HEK293 (cell line): Measurements from ENCODE around the gene PDE8B.

Experiments
- CTCF ChIA-PET: fragments of 350-600 bp; formaldehyde crosslinking; extraction: SDS; loops from one replicate; lab custom pipeline; 2021; ENCODE audit warnings: antibody characterized with exemption; lab: Yijun Ruan, JAX
- POLR2A ChIA-PET: fragments of 300-600 bp; formaldehyde crosslinking; extraction: SDS; loops from one replicate; lab custom pipeline; 2020; ENCODE audit warnings: antibody characterized with exemption, inconsistent platforms; lab: Yijun Ruan, JAX
- H3K27ac ChIP-seq: fragments of 200-500 bp; sonication (Bioruptor generic); 2 replicates; pipeline ENCODE4 v1.5.1; 2014; ENCODE audit warnings: low read depth, low read length, control low read depth, inconsistent platforms; ENCODE audit errors: extremely low read depth
- H3K36me3 ChIP-seq, 2 experiments: fragments of 200-500 bp in 1 of 2; sonication (Bioruptor generic) in 1 of 2; 1 replicate in 1 of 2; 2 replicates in 1 of 2; pipeline ENCODE4 v1.5.1; 2014 to 2017; ENCODE audit warnings: inconsistent platforms in 2 of 2, low read length in 2 of 2; ENCODE audit not compliant: control insufficient read depth in 2 of 2, insufficient read depth in 1 of 2
- H3K4me1 ChIP-seq: fragments of 200-500 bp; sonication (Bioruptor generic); 2 replicates; pipeline ENCODE4 v1.5.1; 2014; ENCODE audit warnings: mild to moderate bottlenecking, low read length, inconsistent platforms; ENCODE audit not compliant: control insufficient read depth, insufficient read depth
- H3K4me3 ChIP-seq: 2 replicates; pipeline ENCODE4 v1.5.1; 2011; ENCODE audit warnings: low read depth, mild to moderate bottlenecking, control low read depth, low read length, moderate library complexity
- H3K9me3 ChIP-seq: fragments of 200-500 bp; sonication (Bioruptor generic); 2 replicates; pipeline ENCODE4 v1.5.1; 2014; ENCODE audit warnings: low read depth, low read length, inconsistent platforms; ENCODE audit not compliant: control insufficient read depth, insufficient read depth
- HOXA7 ChIP-seq: sonication (generic); formaldehyde crosslinking; IDR thresholded peaks from 2 replicates; pipeline ENCODE4 v1.8.1; 2022; ENCODE audit warnings: missing genetic modification reagents, borderline replicate concordance
- IKZF3 ChIP-seq: fragments of 450-650 bp; IDR thresholded peaks from 2 replicates; pipeline ENCODE4 v1.5.0; 2018; ENCODE audit warnings: missing biosample characterization, mild to moderate bottlenecking, missing genetic modification characterization, moderate library complexity
- KLF16 ChIP-seq: fragments of 450-650 bp; formaldehyde crosslinking; IDR thresholded peaks from 2 replicates; pipeline ENCODE4 v1.5.1; 2017; ENCODE audit warnings: missing biosample characterization, missing genetic modification characterization
- ZNF121 ChIP-seq: fragments of 450-650 bp; formaldehyde crosslinking; IDR thresholded peaks from 2 replicates; pipeline ENCODE4 v1.5.1; 2016; ENCODE audit warnings: missing biosample characterization, missing genetic modification characterization
- ZNF169 ChIP-seq: fragments of 450-650 bp; formaldehyde crosslinking; IDR thresholded peaks from 2 replicates; pipeline ENCODE4 v1.5.1; 2016; ENCODE audit warnings: missing biosample characterization, missing genetic modification characterization
- ZNF19 ChIP-seq: fragments of 450-650 bp; formaldehyde crosslinking; IDR thresholded peaks from 2 replicates; pipeline ENCODE4; 2016; ENCODE audit warnings: missing biosample characterization, missing genetic modification characterization, low read depth
- ZNF239 ChIP-seq: fragments of 450-650 bp; formaldehyde crosslinking; IDR thresholded peaks from 2 replicates; pipeline ENCODE4 v1.5.1; 2016; ENCODE audit warnings: missing biosample characterization, missing genetic modification characterization
- ZNF366 ChIP-seq: fragments of 450-650 bp; formaldehyde crosslinking; conservative IDR thresholded peaks from 2 replicates; pipeline ENCODE4 v1.5.1; 2016; ENCODE audit warnings: missing biosample characterization, missing genetic modification characterization
- ZNF610 ChIP-seq: fragments of 450-650 bp; formaldehyde crosslinking; IDR thresholded peaks from 2 replicates; pipeline ENCODE4 v1.5.1; 2016; ENCODE audit warnings: missing biosample characterization, missing genetic modification characterization, borderline replicate concordance
- ZNF623 ChIP-seq: fragments of 450-650 bp; formaldehyde crosslinking; IDR thresholded peaks from 2 replicates; pipeline ENCODE4 v1.5.1; 2016; ENCODE audit warnings: missing biosample characterization, missing genetic modification characterization
- TF ChIP-seq, protein P1 (sequence below): fragments of 450-650 bp; formaldehyde crosslinking; IDR thresholded peaks from 2 replicates; pipeline ENCODE4 v1.5.1; 2016; ENCODE audit warnings: missing biosample characterization, missing genetic modification characterization
- TF ChIP-seq, protein P2 (sequence below): fragments of 450-650 bp; formaldehyde crosslinking; IDR thresholded peaks from 2 replicates; pipeline ENCODE4 v1.5.1; 2016; ENCODE audit warnings: missing biosample characterization, missing genetic modification characterization
- TF ChIP-seq, protein P3 (sequence below): fragments of 450-650 bp; formaldehyde crosslinking; IDR thresholded peaks from 2 replicates; pipeline ENCODE4 v1.5.1; 2016; ENCODE audit warnings: missing biosample characterization, missing genetic modification characterization
- TF ChIP-seq, protein P4 (sequence below): fragments of 450-650 bp; IDR thresholded peaks from 2 replicates; pipeline ENCODE4 v1.5.1; 2018; ENCODE audit warnings: missing biosample characterization, missing genetic modification characterization
- TF ChIP-seq, protein P5 (sequence below): fragments of 450-650 bp; formaldehyde crosslinking; IDR thresholded peaks from 2 replicates; pipeline ENCODE4 v1.5.1; 2017; ENCODE audit warnings: missing biosample characterization, missing genetic modification characterization
- TF ChIP-seq, protein P6 (sequence below): fragments of 450-650 bp; formaldehyde crosslinking; IDR thresholded peaks from 2 replicates; pipeline ENCODE4 v1.5.1; 2017; ENCODE audit warnings: missing biosample characterization, mild to moderate bottlenecking, missing genetic modification characterization, moderate library complexity

The PDE8B gene

DNA sequence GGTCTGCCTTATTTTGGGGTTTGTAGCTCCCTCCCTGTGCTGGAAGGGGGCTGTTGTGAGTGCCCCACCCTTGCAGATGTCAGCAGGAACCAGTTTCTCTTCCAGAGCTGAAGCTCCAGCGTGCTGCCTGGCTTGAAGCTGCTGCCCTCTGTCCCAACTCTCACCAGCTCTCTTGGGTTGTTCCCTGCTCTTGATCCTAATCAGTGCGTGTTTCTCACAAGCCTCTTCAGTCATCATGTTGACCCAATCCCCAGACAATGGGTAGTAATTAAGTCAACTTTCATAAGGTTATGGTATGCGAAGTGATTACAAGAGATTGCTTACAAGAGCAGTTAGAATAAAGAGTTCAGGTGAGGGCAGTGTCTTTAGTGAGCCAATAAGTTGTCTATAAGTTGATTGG, 57.0 kb downstream of the PDE8B start:
- Histone ChIP-seq H3K36me3 (no peaks in the 10 kb centered on the region), H3K27ac (no peak overlapping the region), H3K4me1 (no peaks in the 10 kb centered on the region), H3K9me3 (no peaks in the 10 kb centered on the region), H3K4me3 (no peak overlapping the region)
- ChIA-PET POLR2A (no interaction called here), CTCF (no interaction called here)
- no peak for TF ChIP-seq ZNF239 (tag by site-specific recombination)

DNA sequence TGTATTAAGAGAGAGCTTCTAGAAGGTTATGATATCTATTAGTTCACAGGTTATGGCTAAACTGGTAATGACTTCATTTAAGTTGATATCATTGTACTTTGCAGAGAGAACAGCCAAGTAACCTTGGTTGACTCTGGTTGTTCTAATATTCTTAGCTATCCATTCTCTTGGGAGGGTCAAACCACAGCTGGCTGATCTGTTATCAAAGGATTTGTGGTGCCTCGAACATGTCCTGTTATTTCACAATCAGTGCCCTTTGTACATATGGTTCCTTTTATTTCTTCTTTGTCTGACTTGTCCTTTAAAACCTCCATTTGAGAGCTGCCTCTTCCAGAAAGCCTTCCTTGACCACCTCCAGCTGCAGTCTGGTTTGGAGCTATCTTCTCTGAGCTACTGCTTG, 61.7 kb downstream of the PDE8B start:
- Histone ChIP-seq H3K4me3 (no peak overlapping the region), H3K27ac (no peak overlapping the region), H3K4me1 (no peaks in the 10 kb centered on the region), H3K36me3 (no peaks in the 10 kb centered on the region), H3K9me3 (no peaks in the 10 kb centered on the region)
- ChIA-PET CTCF (no interaction called here), POLR2A (no interaction called here)
- no peak for TF ChIP-seq KLF16 (tag by site-specific recombination)
- no peak for TF ChIP-seq ZNF19 (tag by site-specific recombination)
- no peak for TF ChIP-seq IKZF3
- TF ChIP-seq, protein P1, sequence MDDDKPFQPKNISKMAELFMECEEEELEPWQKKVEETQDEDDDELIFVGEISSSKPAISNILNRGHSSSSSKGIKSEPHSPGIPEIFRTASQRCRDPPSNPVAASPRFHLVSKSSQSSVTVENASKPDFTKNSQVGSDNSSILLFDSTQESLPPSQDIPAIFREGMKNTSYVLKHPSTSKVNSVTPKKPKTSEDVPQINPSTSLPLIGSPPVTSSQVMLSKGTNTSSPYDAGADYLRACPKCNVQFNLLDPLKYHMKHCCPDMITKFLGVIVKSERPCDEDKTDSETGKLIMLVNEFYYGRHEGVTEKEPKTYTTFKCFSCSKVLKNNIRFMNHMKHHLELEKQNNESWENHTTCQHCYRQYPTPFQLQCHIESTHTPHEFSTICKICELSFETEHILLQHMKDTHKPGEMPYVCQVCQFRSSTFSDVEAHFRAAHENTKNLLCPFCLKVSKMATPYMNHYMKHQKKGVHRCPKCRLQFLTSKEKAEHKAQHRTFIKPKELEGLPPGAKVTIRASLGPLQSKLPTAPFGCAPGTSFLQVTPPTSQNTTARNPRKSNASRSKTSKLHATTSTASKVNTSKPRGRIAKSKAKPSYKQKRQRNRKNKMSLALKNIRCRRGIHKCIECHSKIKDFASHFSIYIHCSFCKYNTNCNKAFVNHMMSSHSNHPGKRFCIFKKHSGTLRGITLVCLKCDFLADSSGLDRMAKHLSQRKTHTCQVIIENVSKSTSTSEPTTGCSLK, result no peak
- TF ChIP-seq, protein P2, sequence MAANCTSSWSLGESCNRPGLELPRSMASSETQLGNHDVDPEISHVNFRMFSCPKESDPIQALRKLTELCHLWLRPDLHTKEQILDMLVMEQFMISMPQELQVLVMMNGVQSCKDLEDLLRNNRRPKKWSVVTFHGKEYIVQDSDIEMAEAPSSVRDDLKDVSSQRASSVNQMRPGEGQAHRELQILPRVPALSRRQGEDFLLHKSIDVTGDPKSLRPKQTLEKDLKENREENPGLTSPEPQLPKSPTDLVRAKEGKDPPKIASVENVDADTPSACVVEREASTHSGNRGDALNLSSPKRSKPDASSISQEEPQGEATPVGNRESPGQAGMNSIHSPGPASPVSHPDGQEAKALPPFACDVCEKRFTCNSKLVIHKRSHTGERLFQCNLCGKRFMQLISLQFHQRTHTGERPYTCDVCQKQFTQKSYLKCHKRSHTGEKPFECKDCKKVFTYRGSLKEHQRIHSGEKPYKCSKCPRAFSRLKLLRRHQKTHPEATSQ (tag by site-specific recombination), result no peak
- no peak for TF ChIP-seq ZNF610
- TF ChIP-seq, protein P3, sequence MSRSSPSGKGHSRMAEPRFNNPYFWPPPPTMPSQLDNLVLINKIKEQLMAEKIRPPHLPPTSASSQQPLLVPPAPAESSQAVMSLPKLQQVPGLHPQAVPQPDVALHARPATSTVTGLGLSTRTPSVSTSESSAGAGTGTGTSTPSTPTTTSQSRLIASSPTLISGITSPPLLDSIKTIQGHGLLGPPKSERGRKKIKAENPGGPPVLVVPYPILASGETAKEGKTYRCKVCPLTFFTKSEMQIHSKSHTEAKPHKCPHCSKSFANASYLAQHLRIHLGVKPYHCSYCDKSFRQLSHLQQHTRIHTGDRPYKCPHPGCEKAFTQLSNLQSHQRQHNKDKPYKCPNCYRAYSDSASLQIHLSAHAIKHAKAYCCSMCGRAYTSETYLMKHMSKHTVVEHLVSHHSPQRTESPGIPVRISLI (tag by site-specific recombination), result no peak
- TF ChIP-seq, protein P4, sequence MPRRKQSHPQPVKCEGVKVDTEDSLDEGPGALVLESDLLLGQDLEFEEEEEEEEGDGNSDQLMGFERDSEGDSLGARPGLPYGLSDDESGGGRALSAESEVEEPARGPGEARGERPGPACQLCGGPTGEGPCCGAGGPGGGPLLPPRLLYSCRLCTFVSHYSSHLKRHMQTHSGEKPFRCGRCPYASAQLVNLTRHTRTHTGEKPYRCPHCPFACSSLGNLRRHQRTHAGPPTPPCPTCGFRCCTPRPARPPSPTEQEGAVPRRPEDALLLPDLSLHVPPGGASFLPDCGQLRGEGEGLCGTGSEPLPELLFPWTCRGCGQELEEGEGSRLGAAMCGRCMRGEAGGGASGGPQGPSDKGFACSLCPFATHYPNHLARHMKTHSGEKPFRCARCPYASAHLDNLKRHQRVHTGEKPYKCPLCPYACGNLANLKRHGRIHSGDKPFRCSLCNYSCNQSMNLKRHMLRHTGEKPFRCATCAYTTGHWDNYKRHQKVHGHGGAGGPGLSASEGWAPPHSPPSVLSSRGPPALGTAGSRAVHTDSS (tag by site-specific recombination), result no peak
- TF ChIP-seq HOXA7 (CRISPR knock-in tag), result no peak
- TF ChIP-seq, protein P5, sequence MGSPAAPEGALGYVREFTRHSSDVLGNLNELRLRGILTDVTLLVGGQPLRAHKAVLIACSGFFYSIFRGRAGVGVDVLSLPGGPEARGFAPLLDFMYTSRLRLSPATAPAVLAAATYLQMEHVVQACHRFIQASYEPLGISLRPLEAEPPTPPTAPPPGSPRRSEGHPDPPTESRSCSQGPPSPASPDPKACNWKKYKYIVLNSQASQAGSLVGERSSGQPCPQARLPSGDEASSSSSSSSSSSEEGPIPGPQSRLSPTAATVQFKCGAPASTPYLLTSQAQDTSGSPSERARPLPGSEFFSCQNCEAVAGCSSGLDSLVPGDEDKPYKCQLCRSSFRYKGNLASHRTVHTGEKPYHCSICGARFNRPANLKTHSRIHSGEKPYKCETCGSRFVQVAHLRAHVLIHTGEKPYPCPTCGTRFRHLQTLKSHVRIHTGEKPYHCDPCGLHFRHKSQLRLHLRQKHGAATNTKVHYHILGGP (tag by site-specific recombination), result no peak
- no peak for TF ChIP-seq ZNF121 (tag by site-specific recombination)
- TF ChIP-seq, protein P6, sequence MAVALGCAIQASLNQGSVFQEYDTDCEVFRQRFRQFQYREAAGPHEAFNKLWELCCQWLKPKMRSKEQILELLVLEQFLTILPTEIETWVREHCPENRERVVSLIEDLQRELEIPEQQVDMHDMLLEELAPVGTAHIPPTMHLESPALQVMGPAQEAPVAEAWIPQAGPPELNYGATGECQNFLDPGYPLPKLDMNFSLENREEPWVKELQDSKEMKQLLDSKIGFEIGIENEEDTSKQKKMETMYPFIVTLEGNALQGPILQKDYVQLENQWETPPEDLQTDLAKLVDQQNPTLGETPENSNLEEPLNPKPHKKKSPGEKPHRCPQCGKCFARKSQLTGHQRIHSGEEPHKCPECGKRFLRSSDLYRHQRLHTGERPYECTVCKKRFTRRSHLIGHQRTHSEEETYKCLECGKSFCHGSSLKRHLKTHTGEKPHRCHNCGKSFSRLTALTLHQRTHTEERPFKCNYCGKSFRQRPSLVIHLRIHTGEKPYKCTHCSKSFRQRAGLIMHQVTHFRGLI, result no peak
- TF ChIP-seq ZNF623 (tag by site-specific recombination), result no peak
- TF ChIP-seq ZNF366 (tag by site-specific recombination), result no peak
- no peak for TF ChIP-seq ZNF169 (tag by site-specific recombination)
